ENCODE measurements around the gene RAB1B. TPM values are rescaled to one million over a fixed set of nuclear protein-coding genes. Genes with fewer than 3 reads are reported as not detected.

RAB1B gene
- total RNA-seq, 1 donor from 2014 or later = 120 TPM

GRCh38 chr11:66221012-66221411, 47.4 kb upstream of the RAB1B start:
- Histone ChIP-seq H3K4me3 (ENCODE audit: insufficient read depth, low read depth, low read length) (no peak overlapping the region), H3K79me2 (ENCODE audit: insufficient read depth, low read length) (no peaks in the 10 kb centered on the region), H3K4me2 (ENCODE audit: low read length) (no peak overlapping the region), H4K20me1 (ENCODE audit: insufficient read depth, low read length) (peaks cover 9% of the 10 kb centered on the region), H3K27me3 (ENCODE audit: insufficient read depth, low read length) (no peaks in the 10 kb centered on the region), H3K36me3 (ENCODE audit: insufficient read depth, low read length) (peaks cover 31% of the 10 kb centered on the region), H3K4me1 (ENCODE audit: insufficient read depth, low read length) (no peaks in the 10 kb centered on the region), H3K9me3 (ENCODE audit: insufficient read depth, low read depth, low read length) (no peaks in the 10 kb centered on the region), H3K9ac (ENCODE audit: low read length) (no peak overlapping the region), H3K27ac (ENCODE audit: low read depth, low read length) (no peak overlapping the region), H2AFZ (ENCODE audit: low read depth, low read length) (no peak overlapping the region)
- H3K27ac Mint-ChIP-seq (ENCODE audit: unreplicated experiment) = peak overlapping the region; percentile 75
- peaks cover 26% of the 10 kb centered on the region for H3K36me3 Mint-ChIP-seq (ENCODE audit: low read depth, unreplicated experiment)
- FAIRE-seq (no peak), DNase-seq (ENCODE audit: low read depth) (no peak)
- H3K27me3 Mint-ChIP-seq (ENCODE audit: low read depth, unreplicated experiment) = no peaks in the 10 kb centered on the region
- H3K4me3 Mint-ChIP-seq (ENCODE audit: unreplicated experiment) = no peak overlapping the region
- TF ChIP-seq, protein P1, sequence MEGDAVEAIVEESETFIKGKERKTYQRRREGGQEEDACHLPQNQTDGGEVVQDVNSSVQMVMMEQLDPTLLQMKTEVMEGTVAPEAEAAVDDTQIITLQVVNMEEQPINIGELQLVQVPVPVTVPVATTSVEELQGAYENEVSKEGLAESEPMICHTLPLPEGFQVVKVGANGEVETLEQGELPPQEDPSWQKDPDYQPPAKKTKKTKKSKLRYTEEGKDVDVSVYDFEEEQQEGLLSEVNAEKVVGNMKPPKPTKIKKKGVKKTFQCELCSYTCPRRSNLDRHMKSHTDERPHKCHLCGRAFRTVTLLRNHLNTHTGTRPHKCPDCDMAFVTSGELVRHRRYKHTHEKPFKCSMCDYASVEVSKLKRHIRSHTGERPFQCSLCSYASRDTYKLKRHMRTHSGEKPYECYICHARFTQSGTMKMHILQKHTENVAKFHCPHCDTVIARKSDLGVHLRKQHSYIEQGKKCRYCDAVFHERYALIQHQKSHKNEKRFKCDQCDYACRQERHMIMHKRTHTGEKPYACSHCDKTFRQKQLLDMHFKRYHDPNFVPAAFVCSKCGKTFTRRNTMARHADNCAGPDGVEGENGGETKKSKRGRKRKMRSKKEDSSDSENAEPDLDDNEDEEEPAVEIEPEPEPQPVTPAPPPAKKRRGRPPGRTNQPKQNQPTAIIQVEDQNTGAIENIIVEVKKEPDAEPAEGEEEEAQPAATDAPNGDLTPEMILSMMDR (IDR thresholded peaks at IDR 0.05; ENCODE audit: insufficient read depth, low read depth, low read length) = no peak
- no peak for TF ChIP-seq EZH2 (IDR thresholded peaks at IDR 0.05; ENCODE audit: insufficient read depth, low read length)
- H3K9me3 Mint-ChIP-seq (ENCODE audit: unreplicated experiment) = no peaks in the 10 kb centered on the region
- peaks cover 5% of the 10 kb centered on the region for H3K4me1 Mint-ChIP-seq (ENCODE audit: low read depth, unreplicated experiment)

GRCh38 chr11:66221726-66222236, 46.7 kb upstream of the RAB1B start:
- no peaks in the 10 kb centered on the region for H3K79me2 ChIP-seq (ENCODE audit: insufficient read depth, low read length)

More at GRCh38 chr11:66221726-66222236, 46.7 kb upstream of the RAB1B start:
- Mint-ChIP-seq H3K4me1 (ENCODE audit: low read depth, unreplicated experiment) (peaks cover 5% of the 10 kb centered on the region), H3K4me3 (ENCODE audit: unreplicated experiment) (no peak overlapping the region), H3K9me3 (ENCODE audit: unreplicated experiment) (no peaks in the 10 kb centered on the region), H3K27me3 (ENCODE audit: low read depth, unreplicated experiment) (no peaks in the 10 kb centered on the region), H3K27ac (ENCODE audit: unreplicated experiment) (peak overlapping the region; percentile 58), H3K36me3 (ENCODE audit: low read depth, unreplicated experiment) (peaks cover 23% of the 10 kb centered on the region)
- no peak overlapping the region for H3K4me2 ChIP-seq (ENCODE audit: low read length)
- no peak overlapping the region for H2AFZ ChIP-seq (ENCODE audit: low read depth, low read length)
- H3K4me1 ChIP-seq (ENCODE audit: insufficient read depth, low read length) = no peaks in the 10 kb centered on the region
- no peak for TF ChIP-seq EZH2 (IDR thresholded peaks at IDR 0.05; ENCODE audit: insufficient read depth, low read length)
- TF ChIP-seq, protein P1 (IDR thresholded peaks at IDR 0.05; ENCODE audit: insufficient read depth, low read depth, low read length) = no peak
- peaks cover 23% of the 10 kb centered on the region for H3K36me3 ChIP-seq (ENCODE audit: insufficient read depth, low read length)
- H3K9ac ChIP-seq (ENCODE audit: low read length) = no peak overlapping the region
- H3K27ac ChIP-seq (ENCODE audit: low read depth, low read length) = no peak overlapping the region
- FAIRE-seq (no peak), DNase-seq (ENCODE audit: low read depth) (no peak)
- no peak overlapping the region for H3K4me3 ChIP-seq (ENCODE audit: insufficient read depth, low read depth, low read length)
- H4K20me1 ChIP-seq (ENCODE audit: insufficient read depth, low read length) = peaks cover 9% of the 10 kb centered on the region
- no peaks in the 10 kb centered on the region for H3K27me3 ChIP-seq (ENCODE audit: insufficient read depth, low read length)
- no peaks in the 10 kb centered on the region for H3K9me3 ChIP-seq (ENCODE audit: insufficient read depth, low read depth, low read length)

Data from astrocyte (in vitro differentiated cells and primary cell).